ENCODE results near the gene NRSN2. TPM values are rescaled to one million over a fixed set of nuclear protein-coding genes. Genes with fewer than 3 reads are reported as not detected.

The NRSN2 gene
- 88.6 and 146 TPM in 2 replicates for polyA plus RNA-seq (2012; rRNA removed)
- polyA plus RNA-seq (2012; cell fraction: cytosol; rRNA removed) = 54.7 and 100 TPM in 2 replicates
- 63.6 and 88.9 TPM in 2 replicates for polyA plus RNA-seq (2012; cell fraction: nucleus; rRNA removed)

DNA sequence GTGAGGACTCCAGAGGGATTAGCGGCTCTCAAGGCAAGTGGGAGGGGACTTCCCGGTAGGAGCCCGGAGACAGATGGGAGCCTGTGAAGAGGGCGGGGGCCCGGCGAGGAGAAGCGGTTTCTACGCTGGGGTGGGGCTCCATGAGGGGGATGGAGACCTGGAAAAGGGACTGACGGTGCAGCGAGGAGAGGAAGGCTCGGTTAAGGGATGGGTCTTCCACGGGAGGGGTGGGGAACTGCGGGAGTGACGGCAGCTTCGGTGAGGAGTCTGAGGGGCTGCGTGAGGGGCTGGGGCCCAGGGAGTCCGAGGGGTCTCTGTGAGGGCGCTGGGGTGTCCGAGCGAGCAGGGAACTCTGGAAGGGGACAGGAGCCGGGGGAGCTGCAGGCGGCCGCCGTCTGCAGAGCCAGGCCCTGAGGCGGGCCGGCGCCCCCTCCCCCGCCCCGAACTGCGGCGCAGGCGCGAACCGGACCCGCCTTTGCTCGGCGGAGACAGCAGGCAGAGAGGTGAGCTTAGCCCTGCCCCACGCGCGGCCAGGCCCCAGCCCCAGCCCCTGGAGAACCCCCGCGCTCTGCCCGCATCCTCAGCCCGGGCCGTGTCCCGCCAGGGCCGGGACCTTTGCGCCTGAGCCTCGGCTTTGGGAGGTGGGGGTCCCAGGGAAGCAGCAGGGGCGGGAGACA is at the start of gene NRSN2:
NRSN2 (plus strand) TSS at position 472 of the 677 bp plus-strand sequence. CDS start 2,533 bp downstream, outside the sequence.
- ChIA-PET CTCF (interaction anchor here (1.3 to 5.6 kb wide), 4 partner anchors 8 to 50 kb away, joined by 4 to 65 read pairs (median 9); partner anchors contain the start of genes SOX12 and ZCCHC3), POLR2A (interaction anchor here (0.6 to 3.9 kb wide), 11 partner anchors 13 to 197 kb away, joined by 3 to 39 read pairs (median 7); partner anchors contain the start of genes CSNK2A1, SOX12 and TRIB3)
- Histone ChIP-seq H3K79me2 (ENCODE audit: insufficient read depth) (peaks cover 17% of the 10 kb centered on the region), H3F3A (replicated peaks; ENCODE audit: insufficient read depth) (peaks cover 16% of the 10 kb centered on the region), H4K20me1 (ENCODE audit: insufficient read depth) (no peaks in the 10 kb centered on the region), H3K27me3 (ENCODE audit: insufficient read depth) (no peaks in the 10 kb centered on the region), H3K9me3 (no peaks in the 10 kb centered on the region; the same call in 1 of the 2 replicates), H3K36me3 (replicated peaks in 1 of 2; ENCODE audit: control insufficient read depth in 1 of 2, insufficient read depth in 2 of 2, low read length in 1 of 2) (peaks cover 8 to 9% of the 10 kb centered on the region in 2 experiments), H3K9me2 (no peaks in the 10 kb centered on the region), H3K9ac (peak within 1 kb of the TSS; percentile 93), H3K4me2 (peak within 1 kb of the TSS; percentile 99), H3K4me1 (ENCODE audit: control insufficient read depth in 1 of 2, insufficient read depth in 2 of 2, low read depth in 1 of 2, low read length in 1 of 2) (peaks cover 0 to 16% of the 10 kb centered on the region in 2 experiments; a peak in 2 of 4 replicates), H3K4me3 (ENCODE audit: low read depth in 2 of 2, low read length in 1 of 2) (peak within 1 kb of the TSS; percentile 62 to 88), H3K27ac (ENCODE audit: low read depth in 2 of 2, low read length in 1 of 2) (peak within 1 kb of the TSS; percentile 97 to 98), H2AFZ (ENCODE audit: low read depth) (peak within 1 kb of the TSS; percentile 89; the same call in 1 of the 2 replicates)
- peak; percentile 18; the same call in 1 of the 2 replicates for TF ChIP-seq TAF1 (IDR thresholded peaks at IDR 0.05; ENCODE audit: borderline replicate concordance, low read depth, low read length)
- TF ChIP-seq SIN3A (IDR thresholded peaks at IDR 0.05; ENCODE audit: borderline replicate concordance, low read depth, low read length) = 0 out of 2 replicates have a peak, but pooled peaks have one; percentile 20
- peak; percentile 42; the same call in 1 of the 2 replicates for TF ChIP-seq POLR2AphosphoS5 (IDR thresholded peaks at IDR 0.05; ENCODE audit: low read depth, low read length)
- no peak for TF ChIP-seq FOXJ3 (CRISPR knock-in tag; IDR thresholded peaks at IDR 0.05)
- peak; percentile 65 for TF ChIP-seq NRF1 (IDR thresholded peaks at IDR 0.05; ENCODE audit: low read depth, low read length)
- TF ChIP-seq, protein P1, sequence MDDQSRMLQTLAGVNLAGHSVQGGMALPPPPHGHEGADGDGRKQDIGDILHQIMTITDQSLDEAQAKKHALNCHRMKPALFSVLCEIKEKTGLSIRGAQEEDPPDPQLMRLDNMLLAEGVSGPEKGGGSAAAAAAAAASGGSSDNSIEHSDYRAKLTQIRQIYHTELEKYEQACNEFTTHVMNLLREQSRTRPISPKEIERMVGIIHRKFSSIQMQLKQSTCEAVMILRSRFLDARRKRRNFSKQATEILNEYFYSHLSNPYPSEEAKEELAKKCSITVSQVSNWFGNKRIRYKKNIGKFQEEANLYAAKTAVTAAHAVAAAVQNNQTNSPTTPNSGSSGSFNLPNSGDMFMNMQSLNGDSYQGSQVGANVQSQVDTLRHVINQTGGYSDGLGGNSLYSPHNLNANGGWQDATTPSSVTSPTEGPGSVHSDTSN (IDR thresholded peaks at IDR 0.05) = 0 out of 2 replicates have a peak, but pooled peaks have one; percentile 8
- TF ChIP-seq MAX (IDR thresholded peaks at IDR 0.05; ENCODE audit: low read depth) = peak; percentile 45
- TF ChIP-seq SMC3 (IDR thresholded peaks at IDR 0.05; ENCODE audit: low read depth, low read length) = no peak
- TF ChIP-seq MXI1 (IDR thresholded peaks at IDR 0.05; ENCODE audit: low read depth, low read length) = peak; percentile 38
- no peak for TF ChIP-seq EP300 (IDR thresholded peaks at IDR 0.05; ENCODE audit: borderline replicate concordance in 1 of 2, low read depth in 1 of 2, low read length in 1 of 2)
- TF ChIP-seq FOXM1 (IDR thresholded peaks at IDR 0.05; ENCODE audit: low read depth) = no peak
- TF ChIP-seq IRF3 (IDR thresholded peaks at IDR 0.05; ENCODE audit: low read depth, low read length) = no peak
- TF ChIP-seq TCF12 (IDR thresholded peaks at IDR 0.05) = no peak
- no peak for TF ChIP-seq RAD21 (IDR thresholded peaks at IDR 0.05; ENCODE audit: low read length)
- TF ChIP-seq GABPA (IDR thresholded peaks at IDR 0.05; ENCODE audit: low read depth) = no peak
- TF ChIP-seq GATA2 (CRISPR knock-in tag; IDR thresholded peaks at IDR 0.05) = no peak
- no peak for TF ChIP-seq TEAD4 (IDR thresholded peaks at IDR 0.05; ENCODE audit: borderline replicate concordance, insufficient read depth)
- TF ChIP-seq CHD2 (IDR thresholded peaks at IDR 0.05; ENCODE audit: low read length, partially characterized antibody) = no peak
- WGBS (ENCODE audit: low lambda C conversion rate) = 0% methylated on average over 15 of the region's 50 CpGs
- DNase-seq = peak; percentile 89
